ENCODE measurements around the gene FBXL19.

FBXL19 gene

DNA sequence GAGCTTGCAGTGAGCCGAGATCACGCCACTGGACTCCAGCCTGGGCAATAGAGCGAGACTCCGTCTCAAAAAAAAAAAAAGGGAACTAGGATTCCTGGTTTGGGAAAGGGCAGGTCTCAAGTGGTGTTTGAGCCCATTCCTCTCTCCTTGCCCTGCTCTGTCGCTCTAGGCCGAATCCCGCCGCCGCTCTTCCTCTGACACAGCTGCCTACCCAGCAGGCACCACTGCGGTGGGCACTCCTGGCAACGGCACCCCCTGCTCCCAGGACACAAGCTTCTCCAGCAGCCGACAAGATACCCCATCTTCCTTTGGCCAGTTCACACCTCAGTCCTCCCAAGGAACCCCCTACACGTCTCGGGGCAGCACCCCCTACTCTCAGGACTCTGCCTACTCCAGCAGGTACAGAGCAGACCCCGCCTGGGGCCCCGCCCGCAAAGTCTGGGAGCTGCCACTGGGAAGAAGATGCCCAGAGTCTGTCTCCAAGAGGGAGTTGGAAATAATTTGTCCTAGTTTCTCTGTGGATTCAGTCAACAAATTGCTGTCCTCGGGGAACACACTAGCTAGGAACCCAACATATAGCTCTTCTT is 40.6 kb downstream of the FBXL19 start:
- DNase-seq (ENCODE audit: low read depth in 3 of 3, low spot score in 1 of 3): no peak

DNA sequence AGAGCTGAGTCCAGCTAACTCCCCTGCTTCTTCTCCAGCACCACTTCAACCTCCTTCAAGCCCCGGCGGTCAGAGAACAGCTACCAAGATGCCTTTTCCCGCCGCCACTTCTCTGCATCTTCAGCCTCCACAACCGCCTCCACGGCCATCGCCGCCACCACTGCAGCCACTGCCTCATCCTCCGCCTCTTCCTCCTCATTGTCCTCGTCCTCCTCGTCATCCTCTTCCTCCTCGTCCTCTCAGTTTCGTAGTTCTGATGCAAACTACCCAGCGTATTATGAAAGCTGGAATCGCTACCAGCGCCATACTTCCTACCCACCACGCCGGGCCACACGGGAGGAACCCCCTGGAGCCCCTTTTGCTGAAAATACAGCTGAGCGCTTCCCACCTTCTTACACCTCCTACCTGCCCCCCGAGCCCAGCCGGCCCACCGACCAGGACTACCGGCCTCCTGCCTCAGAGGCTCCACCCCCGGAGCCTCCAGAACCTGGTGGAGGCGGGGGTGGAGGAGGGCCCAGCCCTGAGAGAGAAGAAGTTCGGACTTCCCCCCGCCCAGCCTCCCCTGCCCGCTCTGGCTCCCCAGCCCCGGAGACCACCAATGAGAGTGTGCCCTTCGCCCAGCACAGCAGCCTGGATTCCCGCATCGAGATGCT is 41.3 kb downstream of the FBXL19 start:
- DNase-seq (ENCODE audit: low read depth in 3 of 3, low spot score in 1 of 3): no peak

DNA sequence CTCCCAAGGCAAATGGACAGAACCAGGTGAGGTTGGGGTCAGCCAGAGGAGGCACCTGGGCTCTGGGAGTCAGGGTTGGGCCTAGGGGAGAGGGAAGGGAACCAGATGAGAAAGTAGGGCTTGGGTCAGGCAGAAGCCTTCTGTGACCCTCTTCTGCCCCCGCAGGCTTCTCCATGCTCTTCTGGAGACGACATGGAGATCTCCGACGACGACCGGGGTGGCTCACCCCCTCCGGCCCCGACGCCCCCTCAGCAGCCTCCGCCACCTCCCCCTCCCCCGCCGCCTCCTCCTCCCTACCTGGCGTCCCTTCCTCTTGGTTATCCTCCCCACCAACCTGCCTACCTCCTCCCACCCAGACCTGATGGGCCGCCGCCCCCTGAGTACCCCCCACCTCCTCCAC is 42.1 kb downstream of the FBXL19 start:
- no peak for DNase-seq (ENCODE audit: low read depth in 3 of 3, low spot score in 1 of 3)

DNA sequence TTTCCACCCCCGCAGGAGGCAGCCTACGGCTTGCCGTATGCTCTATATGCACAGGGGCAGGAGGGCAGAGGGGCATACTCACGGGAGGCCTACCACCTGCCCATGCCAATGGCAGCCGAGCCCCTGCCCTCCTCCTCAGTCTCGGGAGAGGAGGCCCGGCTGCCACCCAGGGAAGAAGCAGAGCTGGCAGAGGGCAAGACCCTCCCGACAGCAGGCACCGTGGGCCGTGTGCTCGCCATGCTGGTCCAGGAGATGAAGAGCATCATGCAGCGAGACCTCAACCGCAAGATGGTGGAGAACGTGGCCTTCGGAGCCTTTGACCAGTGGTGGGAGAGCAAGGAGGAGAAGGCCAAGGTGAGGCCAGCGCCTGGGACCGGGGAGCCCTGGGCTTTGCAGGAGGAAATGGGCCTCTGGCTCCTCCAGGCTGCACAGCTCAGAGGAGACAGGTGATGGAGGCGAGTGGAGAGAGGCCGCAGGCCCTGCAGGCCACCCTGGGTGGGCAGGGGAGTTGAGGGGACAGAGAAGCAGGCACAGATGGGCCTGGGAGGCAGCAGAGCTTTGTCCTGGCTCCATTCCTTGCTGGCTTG is 42.8 kb downstream of the FBXL19 start:
- no peak for DNase-seq (ENCODE audit: low read depth in 3 of 3, low spot score in 1 of 3)

DNA sequence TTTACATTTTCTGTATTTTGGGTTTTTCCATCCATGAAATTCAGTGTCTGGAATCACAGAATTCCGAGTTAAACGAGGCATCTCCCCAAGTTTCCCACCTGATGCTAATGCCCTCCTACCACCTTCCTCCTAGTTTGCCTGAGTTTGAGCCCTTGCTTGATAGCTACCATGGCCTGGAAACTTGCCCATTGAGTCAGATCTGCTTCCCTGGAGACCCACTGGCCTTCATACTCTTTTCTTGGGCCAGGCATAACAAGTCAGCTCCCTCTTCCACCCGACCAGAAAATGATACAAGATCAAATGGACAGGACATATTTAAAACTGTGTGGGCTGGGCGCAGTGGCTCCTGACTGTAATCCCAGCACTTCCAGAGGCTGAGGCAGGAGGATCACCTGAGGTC is 44.4 kb downstream of the FBXL19 start:
- DNase-seq (ENCODE audit: low read depth in 3 of 3, low spot score in 1 of 3): no peak

DNA sequence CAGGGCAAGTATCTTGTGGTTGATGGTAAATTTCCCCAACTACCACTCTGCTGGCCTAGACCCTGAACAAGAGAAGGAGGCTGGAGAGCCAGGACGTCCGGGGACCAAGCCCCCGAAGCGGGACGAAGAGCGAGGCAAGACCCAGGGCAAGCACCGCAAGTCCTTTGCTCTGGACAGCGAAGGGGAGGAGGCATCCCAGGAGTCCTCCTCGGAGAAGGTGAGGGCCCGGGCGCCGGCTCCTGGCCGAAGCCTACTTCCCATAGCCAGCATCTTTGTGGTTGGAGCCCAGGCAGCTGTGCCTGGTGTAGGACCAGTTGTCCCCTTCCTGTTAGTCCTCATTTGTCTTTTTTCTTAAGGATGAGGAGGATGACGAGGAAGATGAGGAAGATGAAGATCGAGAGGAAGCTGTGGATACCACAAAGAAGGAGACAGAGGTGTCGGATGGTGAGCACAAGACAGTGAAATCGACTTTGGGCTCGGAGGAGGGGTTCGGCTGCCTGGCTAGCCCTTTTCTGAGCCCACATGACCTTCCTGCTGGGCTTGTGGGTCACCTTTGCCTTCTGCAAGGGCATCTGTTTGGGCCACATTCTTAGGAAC is 46.0 kb downstream of the FBXL19 start:
- no peak for DNase-seq (ENCODE audit: low read depth in 3 of 3, low spot score in 1 of 3)

DNA sequence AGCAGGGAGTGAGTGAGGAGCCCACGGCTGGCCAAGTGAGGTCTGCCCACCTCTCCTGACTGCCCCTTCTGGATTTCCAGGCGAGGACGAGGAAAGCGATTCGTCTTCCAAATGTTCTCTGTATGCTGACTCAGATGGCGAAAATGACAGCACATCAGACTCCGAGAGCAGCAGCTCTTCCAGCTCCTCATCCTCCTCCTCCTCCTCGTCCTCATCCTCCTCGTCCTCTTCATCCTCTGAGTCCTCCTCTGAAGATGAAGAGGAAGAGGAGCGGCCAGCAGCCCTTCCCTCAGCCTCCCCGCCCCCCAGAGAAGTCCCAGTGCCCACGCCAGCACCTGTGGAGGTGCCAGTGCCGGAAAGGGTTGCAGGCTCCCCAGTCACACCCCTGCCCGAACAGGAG is 47.9 kb downstream of the FBXL19 start:
- DNase-seq (ENCODE audit: low read depth in 3 of 3, low spot score in 1 of 3): no peak

DNA sequence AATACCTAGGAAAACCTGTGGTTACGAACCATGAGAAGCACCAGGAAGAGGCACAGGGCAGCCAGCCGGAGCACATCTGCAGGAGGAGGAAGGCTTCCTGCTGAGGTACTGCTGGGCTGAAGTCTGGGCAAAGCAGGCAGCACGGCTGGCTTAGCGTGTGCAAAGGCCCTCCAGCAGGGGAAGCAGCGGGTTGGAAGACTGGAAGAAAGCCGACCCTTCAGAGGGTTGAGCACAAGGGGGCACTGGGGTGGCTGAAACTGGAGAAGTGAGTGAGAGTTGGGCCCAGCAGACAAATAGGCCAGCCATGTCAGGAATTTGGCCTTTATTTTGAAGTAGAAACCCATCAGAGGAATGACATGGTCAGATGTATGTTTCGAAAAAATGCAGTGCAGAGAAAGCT is 49.5 kb downstream of the FBXL19 start:
- no peak for DNase-seq (ENCODE audit: low read depth in 3 of 3, low spot score in 1 of 3)

DNA sequence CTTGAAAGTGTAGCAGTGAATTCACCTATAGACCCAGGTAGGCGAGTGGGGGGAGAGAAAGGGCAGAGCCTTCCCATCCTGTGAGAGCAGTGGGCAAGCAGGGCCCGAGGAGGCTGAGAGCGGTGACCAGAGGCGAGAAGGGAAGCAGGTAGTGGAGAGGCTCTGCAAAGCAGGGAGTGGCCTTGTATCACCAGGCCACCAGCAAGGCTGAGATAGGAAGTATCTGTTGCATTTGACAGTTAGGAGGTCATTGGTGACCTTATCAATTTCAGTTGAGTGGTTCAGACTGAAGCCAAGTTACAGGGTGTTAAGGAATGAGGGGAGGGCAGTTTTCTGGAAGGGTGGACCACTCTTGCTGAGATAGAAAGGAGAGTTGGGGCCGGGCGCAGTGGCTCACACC is 51.0 kb downstream of the FBXL19 start:
- DNase-seq (ENCODE audit: low read depth in 3 of 3, low spot score in 1 of 3): no peak

DNA sequence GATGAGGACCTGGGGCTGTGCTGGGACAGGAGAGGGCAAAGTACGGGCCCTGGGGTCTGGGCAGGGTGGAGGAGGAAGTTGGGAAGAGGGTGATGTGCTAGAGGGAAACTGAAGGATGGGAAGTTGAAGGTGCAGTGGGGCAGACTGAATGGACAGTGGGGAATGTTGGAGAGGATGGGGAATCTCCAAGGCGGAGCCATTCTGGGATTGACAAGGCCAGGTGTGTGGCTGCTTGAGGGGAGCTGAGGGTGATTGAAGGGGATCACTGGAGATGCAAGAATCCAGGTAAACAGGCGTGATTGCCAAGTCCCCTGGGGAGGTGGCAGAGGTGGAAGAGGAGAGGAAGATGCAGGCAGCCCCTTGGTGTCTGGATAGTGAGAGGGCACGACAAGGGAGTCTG is 53.1 kb downstream of the FBXL19 start:
- DNase-seq (ENCODE audit: low read depth in 3 of 3, low spot score in 1 of 3): no peak

DNA sequence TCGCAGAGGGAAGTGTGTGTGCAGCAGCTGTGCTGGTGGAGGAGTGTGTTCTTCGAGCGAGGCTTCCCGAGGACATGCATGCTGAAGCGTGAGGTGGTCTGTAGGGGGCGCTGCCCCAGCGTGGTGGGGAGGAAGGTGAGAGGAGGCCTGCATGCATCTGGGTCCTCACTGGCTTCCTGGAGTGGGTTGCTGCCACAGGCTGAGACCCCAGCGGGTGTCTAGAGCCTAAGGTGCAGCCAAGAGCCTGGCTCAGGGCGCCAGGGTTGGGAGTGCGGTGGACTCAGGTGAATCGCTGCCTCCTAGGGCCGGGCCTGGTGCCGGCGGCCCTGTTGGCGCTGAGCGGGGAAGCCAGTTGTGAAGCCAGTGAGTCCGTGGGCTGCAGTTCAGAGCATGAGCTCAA is 54.1 kb downstream of the FBXL19 start:
- DNase-seq (ENCODE audit: low read depth in 3 of 3, low spot score in 1 of 3): no peak

DNA sequence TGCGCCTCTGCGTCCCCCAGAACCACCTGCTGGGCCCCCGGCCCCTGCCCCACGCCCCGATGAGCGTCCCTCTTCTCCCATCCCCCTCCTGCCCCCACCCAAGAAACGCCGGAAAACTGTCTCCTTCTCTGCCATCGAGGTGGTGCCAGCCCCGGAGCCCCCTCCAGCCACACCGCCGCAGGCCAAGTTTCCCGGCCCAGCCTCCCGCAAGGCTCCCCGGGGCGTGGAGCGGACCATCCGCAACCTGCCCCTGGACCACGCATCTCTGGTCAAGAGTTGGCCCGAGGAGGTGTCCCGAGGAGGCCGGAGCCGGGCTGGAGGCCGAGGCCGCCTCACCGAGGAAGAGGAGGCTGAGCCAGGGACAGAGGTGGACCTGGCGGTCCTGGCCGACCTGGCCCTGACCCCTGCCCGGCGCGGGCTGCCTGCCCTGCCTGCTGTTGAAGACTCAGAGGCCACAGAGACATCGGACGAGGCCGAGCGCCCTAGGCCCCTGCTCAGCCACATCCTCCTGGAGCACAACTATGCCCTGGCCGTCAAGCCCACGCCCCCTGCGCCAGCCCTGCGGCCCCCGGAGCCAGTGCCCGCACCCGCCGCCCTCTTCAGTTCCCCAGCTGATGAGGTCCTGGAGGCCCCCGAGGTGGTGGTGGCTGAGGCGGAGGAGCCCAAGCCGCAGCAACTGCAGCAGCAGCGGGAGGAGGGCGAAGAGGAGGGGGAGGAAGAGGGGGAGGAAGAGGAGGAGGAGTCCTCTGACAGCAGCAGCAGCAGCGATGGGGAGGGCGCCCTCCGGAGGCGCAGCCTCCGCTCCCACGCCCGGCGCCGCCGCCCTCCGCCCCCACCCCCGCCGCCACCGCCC is 56.0 kb downstream of the FBXL19 start:
- no peak for DNase-seq (ENCODE audit: low read depth in 3 of 3, low spot score in 1 of 3)

DNA sequence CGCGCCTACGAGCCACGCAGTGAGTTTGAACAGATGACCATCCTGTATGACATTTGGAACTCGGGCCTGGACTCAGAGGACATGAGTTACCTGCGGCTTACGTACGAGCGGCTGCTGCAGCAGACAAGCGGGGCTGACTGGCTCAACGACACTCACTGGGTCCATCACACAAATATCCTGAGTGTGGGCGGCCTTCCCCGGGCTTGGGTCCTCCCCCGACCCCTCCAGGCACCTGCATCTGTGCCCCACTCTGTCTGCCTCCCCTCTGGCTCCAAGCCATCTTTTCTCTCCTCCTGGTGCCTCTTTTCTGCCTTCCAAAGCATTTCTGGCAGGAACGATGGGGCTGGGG is 56.6 kb downstream of the FBXL19 start:
- no peak for DNase-seq (ENCODE audit: low read depth in 3 of 3, low spot score in 1 of 3)

DNA sequence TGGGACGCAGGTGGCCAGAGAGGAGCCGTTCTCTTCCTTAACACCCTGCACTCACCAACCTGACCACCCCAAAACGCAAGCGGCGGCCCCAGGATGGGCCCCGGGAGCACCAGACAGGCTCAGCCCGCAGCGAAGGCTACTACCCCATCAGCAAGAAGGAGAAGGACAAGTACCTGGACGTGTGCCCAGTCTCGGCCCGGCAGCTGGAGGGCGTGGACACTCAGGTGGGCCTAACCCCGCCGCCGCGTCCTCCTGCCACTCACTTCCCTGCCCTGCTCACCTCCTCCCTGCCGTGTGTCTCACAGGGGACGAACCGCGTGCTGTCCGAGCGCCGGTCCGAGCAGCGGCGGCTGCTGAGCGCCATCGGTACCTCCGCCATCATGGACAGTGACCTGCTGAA is 57.1 kb downstream of the FBXL19 start:
- no peak for DNase-seq (ENCODE audit: low read depth in 3 of 3, low spot score in 1 of 3)

DNA sequence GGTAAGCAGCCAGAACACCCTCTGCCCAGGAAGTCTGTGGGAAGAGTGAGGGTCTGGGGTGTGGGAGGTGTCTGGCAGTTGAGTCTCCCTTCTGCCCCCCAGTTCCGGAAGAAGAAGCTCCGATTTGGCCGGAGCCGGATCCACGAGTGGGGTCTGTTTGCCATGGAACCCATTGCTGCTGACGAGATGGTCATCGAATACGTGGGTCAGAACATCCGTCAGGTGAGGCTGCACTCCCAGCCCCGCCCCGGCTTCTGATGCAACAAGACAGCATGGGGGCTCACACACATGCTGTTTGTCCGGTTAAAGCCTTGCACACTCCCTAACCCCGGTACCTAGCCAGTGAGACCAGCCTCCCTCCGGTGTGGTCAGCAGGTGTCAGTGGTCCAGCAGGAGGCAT is 57.6 kb downstream of the FBXL19 start:
- DNase-seq (ENCODE audit: low read depth in 3 of 3, low spot score in 1 of 3): no peak

DNA sequence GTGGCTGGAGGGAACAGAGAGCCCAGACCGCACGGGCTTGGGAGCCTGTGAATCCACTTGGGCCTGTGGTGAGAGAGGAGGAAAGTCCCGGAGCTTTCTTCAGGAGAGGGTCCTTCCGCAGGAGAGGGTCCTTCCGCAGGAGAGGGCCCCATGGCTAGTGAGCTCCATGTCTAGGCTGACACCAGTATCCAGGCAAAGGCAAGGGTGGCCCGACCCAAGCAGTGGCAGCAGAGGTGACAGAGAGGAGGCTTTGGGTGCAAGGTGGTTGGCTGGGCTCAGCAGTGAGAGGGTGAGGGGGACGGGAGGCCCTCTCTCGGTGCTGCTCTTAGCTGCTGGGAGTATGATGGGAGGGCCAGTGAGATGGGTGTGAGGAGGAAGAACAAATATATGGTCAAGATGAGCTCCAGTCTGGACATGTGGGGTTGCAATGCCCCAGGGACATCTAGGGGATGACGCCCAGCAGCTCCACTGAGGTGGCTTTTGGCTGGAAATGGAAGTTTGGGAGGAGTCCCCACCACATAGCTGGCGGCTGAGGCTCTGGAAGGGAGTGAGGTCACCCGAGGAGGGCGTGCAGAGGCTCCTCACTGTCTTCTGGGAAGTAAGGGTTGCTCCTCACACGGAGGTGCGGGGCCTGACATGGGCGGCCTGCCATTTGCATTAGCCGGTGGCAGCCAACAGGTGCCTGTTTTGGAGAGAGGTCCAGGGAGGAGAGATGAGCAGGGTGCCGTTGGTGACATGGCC is 59.3 kb downstream of the FBXL19 start:
- no peak for DNase-seq (ENCODE audit: low read depth in 3 of 3, low spot score in 1 of 3)

DNA sequence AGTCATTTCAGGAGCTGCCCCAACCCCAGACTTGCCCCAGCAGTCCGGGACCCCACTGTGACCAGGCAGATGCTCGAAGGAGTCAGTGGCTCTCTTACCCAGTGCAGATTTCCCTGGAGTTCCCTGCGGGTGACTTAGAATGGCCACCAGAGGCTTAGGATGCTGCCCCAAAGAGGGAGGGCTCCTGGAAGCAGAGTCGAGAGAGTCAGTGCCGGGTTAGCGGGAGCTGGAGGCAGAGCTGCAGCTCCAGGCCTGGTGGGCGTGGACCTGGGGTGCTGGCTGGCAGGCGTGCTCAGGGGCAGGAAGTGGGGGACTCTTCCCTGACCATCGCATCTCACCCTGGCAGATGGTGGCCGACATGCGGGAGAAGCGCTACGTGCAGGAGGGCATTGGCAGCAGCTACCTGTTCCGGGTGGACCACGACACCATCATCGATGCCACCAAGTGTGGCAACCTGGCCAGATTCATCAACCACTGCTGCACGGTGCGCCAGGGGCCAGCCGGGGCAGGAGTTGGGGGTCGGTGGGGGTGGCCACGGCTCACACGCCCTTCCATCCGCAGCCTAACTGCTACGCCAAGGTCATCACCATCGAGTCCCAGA is 60.0 kb downstream of the FBXL19 start:
- no peak for DNase-seq (ENCODE audit: low read depth in 3 of 3, low spot score in 1 of 3)

DNA sequence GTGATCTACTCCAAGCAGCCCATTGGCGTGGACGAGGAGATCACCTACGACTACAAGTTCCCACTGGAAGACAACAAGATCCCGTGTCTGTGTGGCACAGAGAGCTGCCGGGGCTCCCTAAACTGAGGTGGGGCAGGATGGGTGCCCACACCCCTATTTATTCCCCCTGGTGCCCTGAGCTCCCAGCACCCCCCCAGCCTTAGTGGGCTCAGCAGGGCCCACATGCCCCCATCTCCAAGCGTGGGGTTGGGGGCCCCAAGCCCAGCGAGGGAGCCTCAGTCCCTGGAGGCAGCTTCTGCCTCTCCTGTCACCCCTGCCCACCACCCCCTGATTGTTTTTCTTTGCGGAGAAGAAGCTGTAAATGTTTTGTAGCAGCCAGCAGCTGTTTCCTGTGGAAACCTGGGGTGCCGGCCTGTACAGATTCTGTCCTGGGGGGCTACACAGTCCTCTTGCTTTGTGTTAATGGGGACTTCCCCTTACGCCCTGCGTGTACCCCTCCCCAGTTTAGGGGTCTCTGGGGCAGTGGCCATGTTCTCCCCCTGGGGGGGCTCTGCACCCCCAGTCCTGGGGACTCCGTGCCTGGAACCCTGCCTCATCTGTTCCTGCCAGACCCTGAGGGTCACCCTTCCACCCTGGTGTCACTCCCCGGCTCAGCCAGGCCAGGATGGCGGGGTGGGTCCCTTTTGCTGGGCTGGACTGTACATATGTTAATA is 60.7 kb downstream of the FBXL19 start:
- DNase-seq (ENCODE audit: low read depth in 3 of 3, low spot score in 1 of 3): no peak

DNA sequence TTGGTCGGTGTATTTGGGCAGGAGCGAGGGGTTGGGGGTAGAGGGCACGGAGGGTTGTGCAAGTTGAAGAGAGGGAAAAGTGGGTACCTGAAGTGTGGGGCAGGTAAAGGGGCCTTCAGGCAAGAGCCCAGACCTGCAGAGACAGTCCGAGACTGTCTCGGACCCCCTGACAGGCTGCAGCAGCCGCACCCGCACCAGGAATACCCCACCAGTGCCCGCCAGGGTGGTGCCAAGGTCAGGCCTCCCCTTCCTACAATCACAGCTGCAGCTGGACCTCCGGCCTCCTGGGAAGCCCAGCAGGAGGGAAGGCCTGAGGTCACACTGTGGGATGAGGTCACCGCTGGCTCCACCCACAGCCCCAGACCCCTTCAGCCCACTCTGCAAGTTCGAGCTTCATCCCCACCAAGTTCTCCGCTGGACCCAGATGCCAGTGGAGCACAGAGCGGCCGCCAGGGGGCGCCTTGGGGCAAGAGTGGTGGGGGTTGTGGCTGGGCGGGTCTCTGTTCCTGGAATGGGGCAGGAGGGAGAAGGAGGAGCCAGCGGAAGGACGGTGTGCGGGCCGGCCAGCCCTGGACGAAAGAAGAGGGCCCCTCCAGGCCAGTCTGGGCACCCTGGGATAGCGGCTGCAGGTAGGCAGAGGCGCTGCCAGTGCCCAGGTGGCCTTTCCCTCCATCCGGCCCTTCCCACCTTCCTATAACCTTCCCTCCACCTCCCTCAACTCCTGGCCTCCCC is 61.5 kb downstream of the FBXL19 start, which contains the start of gene HSD3B7:
HSD3B7 (plus strand) TSS at position 539 of the 732 bp plus-strand sequence. CDS start 452 bp downstream, outside the sequence.
- DNase-seq (ENCODE audit: low read depth in 3 of 3, low spot score in 1 of 3): peak; percentile 28 to 81 (median 64)
